HepG2 (cell line): ENCODE results near the gene ADCY5. TPM values are rescaled to one million over a fixed set of nuclear protein-coding genes. Genes with fewer than 3 reads are reported as not detected.

ENCODE experiments used
- ARNT ChIP-seq: fragments of 450-650 bp; IDR thresholded peaks from 2 replicates; pipeline ENCODE4 v1.6.1; 2017
- ATF4 ChIP-seq, 2 experiments: fragments of 450-650 bp in 1 of 2; sonication (generic) in 1 of 2; formaldehyde crosslinking; IDR thresholded peaks; 2 replicates each; pipeline versions ENCODE4 v1.5.0 to v1.8.0; 2020 to 2022; ENCODE audit warnings: mild to moderate bottlenecking in 1 of 2, missing genetic modification reagents in 1 of 2
- ATF6 ChIP-seq: sonication (generic); formaldehyde crosslinking; conservative IDR thresholded peaks from 2 replicates; pipeline ENCODE4 v1.4.0; 2020; ENCODE audit warnings: missing genetic modification reagents
- EHMT2 ChIP-seq: fragments of 200-600 bp; sonication (generic); IDR thresholded peaks from 2 replicates; pipeline ENCODE4 v1.7.0; 2017; ENCODE audit warnings: antibody characterized with exemption, low read depth, low read length, borderline replicate concordance
- ELF1 ChIP-seq: sonication (generic); formaldehyde crosslinking; IDR thresholded peaks from 2 replicates; pipeline ENCODE4 v1.4.0; 2020; ENCODE audit warnings: missing genetic modification reagents
- HDAC6 ChIP-seq: fragments of 200-600 bp; sonication (generic); IDR thresholded peaks from 2 replicates; pipeline ENCODE4 v1.7.0; 2017; ENCODE audit warnings: mild to moderate bottlenecking, antibody characterized with exemption, low read length, low read depth
- HOXD1 ChIP-seq: sonication (generic); formaldehyde crosslinking; IDR thresholded peaks from 2 replicates; pipeline ENCODE4 v1.5.0; 2020; ENCODE audit warnings: missing genetic modification reagents
- KLF15 ChIP-seq: sonication (generic); formaldehyde crosslinking; IDR thresholded peaks from 2 replicates; pipeline ENCODE4 v1.8.1; 2023; ENCODE audit warnings: borderline replicate concordance, mild to moderate bottlenecking, inconsistent platforms, missing genetic modification reagents, mixed read lengths
- SP5 ChIP-seq: IDR thresholded peaks from 2 replicates; pipeline ENCODE4 v1.6.1; 2016; ENCODE audit warnings: low read depth, borderline replicate concordance
- ZMYM3 ChIP-seq: sonication (generic); formaldehyde crosslinking; IDR thresholded peaks from 2 replicates; pipeline ENCODE4 v1.5.1; 2020; ENCODE audit warnings: mild to moderate bottlenecking, missing genetic modification reagents
- ZNF263 ChIP-seq: sonication (generic); formaldehyde crosslinking; IDR thresholded peaks from 2 replicates; pipeline ENCODE4 v1.4.0; 2020; ENCODE audit warnings: missing genetic modification reagents
- ZNF318 ChIP-seq: sonication (generic); formaldehyde crosslinking; IDR thresholded peaks from 2 replicates; pipeline ENCODE4 v1.4.0; 2020; ENCODE audit warnings: mild to moderate bottlenecking, missing genetic modification reagents
- ZNF616 ChIP-seq: sonication (generic); formaldehyde crosslinking; IDR thresholded peaks from 2 replicates; pipeline ENCODE4 v1.5.0; 2020; ENCODE audit warnings: low read depth, mild to moderate bottlenecking, missing genetic modification reagents
- ZNF691 ChIP-seq: sonication (generic); formaldehyde crosslinking; IDR thresholded peaks from 2 replicates; pipeline ENCODE4 v1.4.0; 2020; ENCODE audit warnings: missing genetic modification reagents, low read depth, mild to moderate bottlenecking, borderline replicate concordance
- polyA plus RNA-seq, 8 experiments: library from polyadenylated mRNA; depleted of rRNA in 3 of 8; stranded (reverse) in 7 of 8; unstranded in 1 of 8; fragments of >200 nt; fragmentation: Illumina TruSeq in 4 of 8; extraction: Trizol in 4 of 8; gene quantifications; 2 replicates each; pipeline versions ENCODE4 v1.2.1 to v1.2.3, GENCODE V29; 2011 to 2016; ENCODE audit warnings: low read depth in 4 of 8, missing spikeins in 1 of 8, mixed read lengths in 1 of 8; ENCODE audit not compliant: insufficient read depth in 1 of 8
- total RNA-seq, 5 experiments: library from RNA; depleted of rRNA; stranded (reverse); fragments of >200 nt; fragmentation: Illumina TruSeq; extraction: Trizol; gene quantifications; 2 replicates each; pipeline ENCODE4 v1.2.3, GENCODE V29; 2016; ENCODE audit warnings: low read depth in 1 of 5

The ADCY5 gene
- total and polyA plus RNA-seq, 2 of the 13 experiments (the other 11 are each of a cell fraction or from before 2014, with no cell fraction given) = not detected

GRCh38 chr3:123286308-123287023 lies 162.4 kb downstream of the ADCY5 start (continued):
- TF ChIP-seq KLF15 (CRISPR knock-in tag) (peak; percentile 87; the same call in 1 of the 2 replicates), ZNF691 (CRISPR knock-in tag) (0 out of 2 replicates have a peak, but pooled peaks have one; percentile 35), HOXD1 (CRISPR knock-in tag) (no peak), EHMT2 (peak; percentile 97; the same call in 1 of the 2 replicates), HDAC6 (no peak), ATF4 (CRISPR knock-in tag; IDR thresholded peaks at IDR 0.05) (no peak), ZMYM3 (CRISPR knock-in tag) (no peak), ELF1 (CRISPR knock-in tag) (no peak), ZNF263 (0 out of 2 replicates have a peak, but pooled peaks have one; percentile 47), SP5 (CRISPR knock-in tag) (no peak), ARNT (no peak), ZNF318 (CRISPR knock-in tag) (peak; percentile 55; the same call in 1 of the 2 replicates), ZNF616 (CRISPR knock-in tag) (peak; percentile 72; the same call in 1 of the 2 replicates), ATF6 (CRISPR knock-in tag) (peak; percentile 99)
